Ovary (tissue), 3 donors: ENCODE data around the gene DSG3.

Source experiments
- EP300 ChIP-seq: sonication (generic); formaldehyde crosslinking; IDR thresholded peaks from one replicate; pipeline ENCODE4 v1.6.1; 2017; ENCODE audit warnings: antibody characterized with exemption
- TF ChIP-seq, protein P1 (sequence below), 3 donors: fragments of 450-650 bp in 2 of 3; fragments of 200-600 bp in 1 of 3; IDR thresholded peaks; one replicate each; pipeline versions ENCODE4 v1.5.1 to v1.8.0; 2016 to 2022; ENCODE audit warnings: antibody characterized with exemption in 3 of 3, mild to moderate bottlenecking in 1 of 3
- donor health status: DM: no; HTN: no; CAD: no.

DNA sequence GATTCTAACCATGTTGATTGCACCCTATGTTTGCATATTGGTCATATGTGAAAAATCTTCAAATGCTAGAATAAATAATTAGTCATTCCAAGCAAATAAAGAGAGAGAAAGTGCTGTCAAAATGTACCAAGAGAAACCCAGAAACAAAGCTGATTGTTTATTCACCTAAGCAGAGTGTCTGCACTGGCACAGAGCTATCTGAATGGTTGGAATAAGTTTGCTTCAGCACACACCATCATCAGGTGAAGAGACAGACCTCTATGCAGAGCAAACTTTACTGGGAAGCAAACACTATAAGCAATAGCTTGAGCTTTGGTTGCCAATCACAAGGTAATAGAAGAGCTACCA lies 45.5 kb upstream of the DSG3 start:
- no peak for TF ChIP-seq EP300
- TF ChIP-seq, protein P1, sequence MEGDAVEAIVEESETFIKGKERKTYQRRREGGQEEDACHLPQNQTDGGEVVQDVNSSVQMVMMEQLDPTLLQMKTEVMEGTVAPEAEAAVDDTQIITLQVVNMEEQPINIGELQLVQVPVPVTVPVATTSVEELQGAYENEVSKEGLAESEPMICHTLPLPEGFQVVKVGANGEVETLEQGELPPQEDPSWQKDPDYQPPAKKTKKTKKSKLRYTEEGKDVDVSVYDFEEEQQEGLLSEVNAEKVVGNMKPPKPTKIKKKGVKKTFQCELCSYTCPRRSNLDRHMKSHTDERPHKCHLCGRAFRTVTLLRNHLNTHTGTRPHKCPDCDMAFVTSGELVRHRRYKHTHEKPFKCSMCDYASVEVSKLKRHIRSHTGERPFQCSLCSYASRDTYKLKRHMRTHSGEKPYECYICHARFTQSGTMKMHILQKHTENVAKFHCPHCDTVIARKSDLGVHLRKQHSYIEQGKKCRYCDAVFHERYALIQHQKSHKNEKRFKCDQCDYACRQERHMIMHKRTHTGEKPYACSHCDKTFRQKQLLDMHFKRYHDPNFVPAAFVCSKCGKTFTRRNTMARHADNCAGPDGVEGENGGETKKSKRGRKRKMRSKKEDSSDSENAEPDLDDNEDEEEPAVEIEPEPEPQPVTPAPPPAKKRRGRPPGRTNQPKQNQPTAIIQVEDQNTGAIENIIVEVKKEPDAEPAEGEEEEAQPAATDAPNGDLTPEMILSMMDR (IDR thresholded peaks at IDR 0.05): no peak
